Ovary (tissue), 3 donors: ENCODE measurements around the gene KIF26A.

Experiments used
- POLR2A ChIP-seq: fragments of 450-650 bp; IDR thresholded peaks from one replicate; pipeline ENCODE4 v1.6.1; 2017; ENCODE audit warnings: antibody characterized with exemption, mild to moderate bottlenecking, moderate library complexity
- TF ChIP-seq, protein P1 (sequence below), 3 donors: fragments of 450-650 bp in 2 of 3; fragments of 200-600 bp in 1 of 3; IDR thresholded peaks; one replicate each; pipeline versions ENCODE4 v1.5.1 to v1.8.0; 2016 to 2022; ENCODE audit warnings: antibody characterized with exemption in 3 of 3, mild to moderate bottlenecking in 1 of 3
- donor health status: DM: no; HTN: no; CAD: no.

DNA sequence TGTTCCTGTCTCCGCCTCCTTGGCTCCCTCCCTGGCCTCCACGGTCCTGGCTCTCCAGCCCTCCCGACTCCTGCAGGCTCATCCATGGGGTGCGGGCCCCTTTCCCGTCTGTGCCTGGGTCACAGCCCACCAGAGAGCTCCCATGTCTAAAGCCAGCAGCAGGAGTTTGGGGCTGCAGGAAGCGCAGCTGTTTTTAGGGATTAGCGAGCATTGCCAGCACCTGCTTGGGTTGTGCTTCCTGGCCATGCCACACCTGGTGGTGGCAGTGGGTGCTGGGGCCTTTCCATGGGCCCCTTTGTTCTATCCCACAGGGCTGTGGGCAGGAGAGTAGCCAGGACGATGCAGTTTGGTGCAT lies 64.7 kb downstream of the KIF26A start:
- TF ChIP-seq, protein P1, sequence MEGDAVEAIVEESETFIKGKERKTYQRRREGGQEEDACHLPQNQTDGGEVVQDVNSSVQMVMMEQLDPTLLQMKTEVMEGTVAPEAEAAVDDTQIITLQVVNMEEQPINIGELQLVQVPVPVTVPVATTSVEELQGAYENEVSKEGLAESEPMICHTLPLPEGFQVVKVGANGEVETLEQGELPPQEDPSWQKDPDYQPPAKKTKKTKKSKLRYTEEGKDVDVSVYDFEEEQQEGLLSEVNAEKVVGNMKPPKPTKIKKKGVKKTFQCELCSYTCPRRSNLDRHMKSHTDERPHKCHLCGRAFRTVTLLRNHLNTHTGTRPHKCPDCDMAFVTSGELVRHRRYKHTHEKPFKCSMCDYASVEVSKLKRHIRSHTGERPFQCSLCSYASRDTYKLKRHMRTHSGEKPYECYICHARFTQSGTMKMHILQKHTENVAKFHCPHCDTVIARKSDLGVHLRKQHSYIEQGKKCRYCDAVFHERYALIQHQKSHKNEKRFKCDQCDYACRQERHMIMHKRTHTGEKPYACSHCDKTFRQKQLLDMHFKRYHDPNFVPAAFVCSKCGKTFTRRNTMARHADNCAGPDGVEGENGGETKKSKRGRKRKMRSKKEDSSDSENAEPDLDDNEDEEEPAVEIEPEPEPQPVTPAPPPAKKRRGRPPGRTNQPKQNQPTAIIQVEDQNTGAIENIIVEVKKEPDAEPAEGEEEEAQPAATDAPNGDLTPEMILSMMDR (IDR thresholded peaks at IDR 0.05): no peak
- TF ChIP-seq POLR2A: no peak
